IMR-90 (cell line): Measurements from ENCODE around the gene KDM6A. TPM values are rescaled to one million over a fixed set of nuclear protein-coding genes. Genes with fewer than 3 reads are reported as not detected.

Source experiments
- ATAC-seq: fragments of 200-7000 bp; cut with Tn5 transposase; 2 replicates; pipeline ENCODE4 v1.9.1; 2020; ENCODE audit warnings: low read depth, mild to moderate bottlenecking, moderate library complexity
- BruUV-seq: library from RNA; stranded (reverse); fragments of 400-500 nt; replicated peaks from 2 replicates; lab custom pipeline; 2021; lab: Mats Ljungman, UMichigan
- CTCF ChIA-PET: fragments of 300-600 bp; formaldehyde crosslinking; extraction: SDS; loops from one replicate; lab custom pipeline; 2021; ENCODE audit warnings: antibody characterized with exemption; lab: Yijun Ruan, JAX
- POLR2A ChIA-PET: fragments of 300-600 bp; sonication (Branson Sonifier 250); formaldehyde crosslinking; loops from one replicate; lab custom pipeline; 2022; ENCODE audit warnings: antibody characterized with exemption; ENCODE audit not compliant: unreplicated experiment; lab: Charles Lee
- DNase-seq: peaks from one replicate; pipeline ENCODE4 v3.0.0; 2013
- H2AFZ ChIP-seq: replicated peaks from 2 replicates; pipeline ENCODE3; 2013; ENCODE audit warnings: low read length, mild to moderate bottlenecking; ENCODE audit not compliant: poor library complexity
- H2AK5ac ChIP-seq: 2 replicates; pipeline ENCODE4 v1.6.1; 2013; ENCODE audit warnings: low read depth, low read length, inconsistent platforms
- H2AK9ac ChIP-seq: replicated peaks from 2 replicates; pipeline ENCODE3; 2013; ENCODE audit warnings: mild to moderate bottlenecking, low read depth, low read length, moderate library complexity; ENCODE audit not compliant: poor library complexity
- H2BK120ac ChIP-seq: 2 replicates; pipeline ENCODE4 v1.6.1; 2013; ENCODE audit warnings: low read depth, low read length, inconsistent platforms
- H2BK15ac ChIP-seq: 3 replicates; pipeline ENCODE4 v1.6.1; 2013; ENCODE audit warnings: low read depth, low read length, inconsistent platforms
- H2BK20ac ChIP-seq: 2 replicates; pipeline ENCODE4 v1.6.1; 2013; ENCODE audit warnings: low read depth, mild to moderate bottlenecking, inconsistent platforms, low read length, moderate library complexity
- H2BK5ac ChIP-seq: 2 replicates; pipeline ENCODE4 v1.6.1; 2013; ENCODE audit warnings: mild to moderate bottlenecking, low read depth, low read length, inconsistent platforms; ENCODE audit not compliant: poor library complexity, severe bottlenecking
- H3K14ac ChIP-seq: replicated peaks from 2 replicates; pipeline ENCODE4 v1.6.1; 2013; ENCODE audit warnings: low read depth, low read length, inconsistent platforms
- H3K18ac ChIP-seq: 2 replicates; pipeline ENCODE4 v1.6.1; 2013; ENCODE audit warnings: low read depth, low read length, control low read depth
- H3K23ac ChIP-seq: 2 replicates; pipeline ENCODE4 v1.6.1; 2013; ENCODE audit warnings: low read depth, low read length, inconsistent platforms
- H3K27ac ChIP-seq: 2 replicates; pipeline ENCODE4 v1.5.1; 2013; ENCODE audit warnings: mild to moderate bottlenecking, control low read depth, low read length; ENCODE audit not compliant: insufficient read depth
- H3K27me3 ChIP-seq: 2 replicates; pipeline ENCODE4 v1.6.1; 2013; ENCODE audit warnings: low read length; ENCODE audit not compliant: control insufficient read depth, insufficient read depth
- H3K36me3 ChIP-seq: 2 replicates; pipeline ENCODE4 v1.6.1; 2013; ENCODE audit warnings: low read length, mixed read lengths; ENCODE audit not compliant: control insufficient read depth, insufficient read depth
- H3K4ac ChIP-seq: 2 replicates; pipeline ENCODE4 v1.6.1; 2013; ENCODE audit warnings: low read depth, low read length, inconsistent platforms
- H3K4me1 ChIP-seq: 2 replicates; pipeline ENCODE4 v1.6.1; 2013; ENCODE audit warnings: low read length, mixed read lengths; ENCODE audit not compliant: control insufficient read depth, insufficient read depth
- H3K4me2 ChIP-seq: 2 replicates; pipeline ENCODE4 v1.6.1; 2013; ENCODE audit warnings: low read depth, mild to moderate bottlenecking, control low read depth, low read length, moderate library complexity
- H3K4me3 ChIP-seq: 2 replicates; pipeline ENCODE4 v1.5.1; 2013; ENCODE audit warnings: low read depth, mild to moderate bottlenecking, control low read depth, low read length, moderate library complexity; ENCODE audit not compliant: insufficient read depth
- H3K56ac ChIP-seq: 2 replicates; pipeline ENCODE4 v1.6.1; 2013; ENCODE audit warnings: low read length, inconsistent platforms; ENCODE audit not compliant: insufficient read depth; ENCODE audit errors: extremely low read depth
- H3K79me1 ChIP-seq, 2 experiments: 2 replicates each; pipeline ENCODE4 v1.6.1; 2013; ENCODE audit warnings: low read length in 2 of 2, inconsistent platforms in 1 of 2, low read depth in 1 of 2
- H3K9ac ChIP-seq: 2 replicates; pipeline ENCODE4 v1.6.1; 2013; ENCODE audit warnings: low read depth, low read length, control low read depth
- H3K9me1 ChIP-seq: 2 replicates; pipeline ENCODE4 v1.6.1; 2013; ENCODE audit warnings: low read length, inconsistent platforms; ENCODE audit not compliant: insufficient read depth
- H3K9me3 ChIP-seq: 2 replicates; pipeline ENCODE4 v1.6.1; 2013; ENCODE audit warnings: low read length; ENCODE audit not compliant: control insufficient read depth, insufficient read depth
- H4K20me1 ChIP-seq: 2 replicates; pipeline ENCODE4 v1.6.1; 2013; ENCODE audit warnings: low read length, inconsistent platforms; ENCODE audit not compliant: insufficient read depth
- H4K5ac ChIP-seq: 2 replicates; pipeline ENCODE4 v1.6.1; 2013; ENCODE audit warnings: mild to moderate bottlenecking, low read depth, low read length, control low read depth
- H4K8ac ChIP-seq, 2 experiments: 2 replicates each; pipeline ENCODE4 v1.6.1; 2013; ENCODE audit warnings: low read depth in 2 of 2, low read length in 2 of 2, control low read depth in 1 of 2, inconsistent platforms in 1 of 2
- H4K91ac ChIP-seq: 2 replicates; pipeline ENCODE4 v1.6.1; 2013; ENCODE audit warnings: low read depth, low read length, inconsistent platforms; ENCODE audit not compliant: insufficient read depth
- BHLHE40 ChIP-seq: fragments of 150-350 bp; IDR thresholded peaks from 2 replicates; pipeline ENCODE4 v1.6.1; 2016; ENCODE audit warnings: mild to moderate bottlenecking, low read depth, low read length
- CEBPB ChIP-seq: IDR thresholded peaks from 2 replicates; pipeline ENCODE4 v1.6.1; 2012; ENCODE audit warnings: low read depth, low read length, improper control_type of control experiment
- CHD1 ChIP-seq: IDR thresholded peaks from 2 replicates; pipeline ENCODE4 v1.6.1; 2012; ENCODE audit warnings: low read depth, low read length, improper control_type of control experiment
- FOS ChIP-seq: fragments of 150-350 bp; IDR thresholded peaks from 2 replicates; pipeline ENCODE4 v1.6.1; 2016; ENCODE audit warnings: low read depth, low read length
- MAFK ChIP-seq: IDR thresholded peaks from 2 replicates; pipeline ENCODE4 v1.6.1; 2012; ENCODE audit warnings: low read depth, low read length, improper control_type of control experiment
- MAZ ChIP-seq: IDR thresholded peaks from 2 replicates; pipeline ENCODE4 v1.6.1; 2012; ENCODE audit warnings: low read depth, mild to moderate bottlenecking, low read length, improper control_type of control experiment, moderate library complexity, borderline replicate concordance
- MXI1 ChIP-seq: IDR thresholded peaks from 2 replicates; pipeline ENCODE4 v1.6.1; 2012; ENCODE audit warnings: low read depth, mild to moderate bottlenecking, low read length, moderate library complexity, borderline replicate concordance
- NFE2L2 ChIP-seq: fragments of 150-350 bp; IDR thresholded peaks from 2 replicates; pipeline ENCODE4 v1.6.1; 2016; ENCODE audit warnings: low read depth, mild to moderate bottlenecking, low read length
- POLR2A ChIP-seq: IDR thresholded peaks from 2 replicates; pipeline ENCODE4 v1.6.1; 2012; ENCODE audit warnings: mild to moderate bottlenecking, low read depth, low read length
- RCOR1 ChIP-seq: IDR thresholded peaks from 2 replicates; pipeline ENCODE4 v1.6.1; 2012; ENCODE audit warnings: mild to moderate bottlenecking, low read length, improper control_type of control experiment; ENCODE audit not compliant: insufficient replicate concordance
- RFX5 ChIP-seq: IDR thresholded peaks from 2 replicates; pipeline ENCODE4 v1.8.0; 2012; ENCODE audit warnings: low read depth, mild to moderate bottlenecking, low read length, moderate library complexity
- SMC3 ChIP-seq: fragments of 150-350 bp; IDR thresholded peaks from 2 replicates; pipeline ENCODE4 v1.6.1; 2016; ENCODE audit warnings: low read depth, mild to moderate bottlenecking, antibody characterized with exemption, low read length, moderate library complexity
- WGBS, 2 experiments: methylation state at CpG; one replicate each; pipeline versions ENCODE4 v1.1.5 to v1.1.7; 2013; ENCODE audit warnings: missing lambda C conversion rate in 2 of 2; ENCODE audit not compliant: insufficient read length in 1 of 2; ENCODE audit errors: extremely low coverage in 2 of 2; 5-methylcytosine and 5-hydroxymethylcytosine counted together
- dilution Hi-C: fragments of 300-500 bp; cut with HindIII; formaldehyde crosslinking; loops from one replicate; pipeline ENCODE4 v1.14.3; 2018; ENCODE audit warnings: low sequenced_read_pairs; ENCODE audit not compliant: unreplicated experiment
- in situ Hi-C: fragments of 300-500 bp; cut with MboI; formaldehyde crosslinking; loops from 3 replicates; pipeline ENCODE4 v1.14.3; 2019; ENCODE audit warnings: low sequenced_read_pairs, inconsistent platforms, mixed read lengths
- intact Hi-C: fragments of 100-400 bp; cut with micrococcal nuclease; formaldehyde crosslinking; loops from 2 replicates; pipeline ENCODE4 v1.10.0; 2022
- polyA plus RNA-seq, 3 experiments: library from polyadenylated mRNA; depleted of rRNA; stranded (reverse); fragments of >200 nt; gene quantifications; 2 replicates each; pipeline ENCODE4 v1.2.3, GENCODE V29; 2012; ENCODE audit warnings: low replicate concordance in 1 of 3
- total RNA-seq: library from RNA; depleted of rRNA; stranded (reverse); fragments of >200 nt; gene quantifications from 2 replicates; pipeline ENCODE4 v1.2.3, GENCODE V29; 2012
- TF ChIP-seq, protein P1 (sequence below): fragments of 150-350 bp; IDR thresholded peaks from 2 replicates; pipeline ENCODE4 v1.6.1; 2016; ENCODE audit warnings: low read depth, mild to moderate bottlenecking, low read length, moderate library complexity, borderline replicate concordance
- TF ChIP-seq, protein P2 (sequence below): fragments of 150-350 bp; IDR thresholded peaks from 2 replicates; pipeline ENCODE4 v1.6.1; 2017; ENCODE audit warnings: mild to moderate bottlenecking, antibody characterized with exemption, low read length, low read depth
- TF ChIP-seq, protein P3 (sequence below): conservative IDR thresholded peaks from 2 replicates; pipeline ENCODE4 v1.5.1; 2012; ENCODE audit warnings: mild to moderate bottlenecking, low read depth, low read length, improper control_type of control experiment

The KDM6A gene
- total and polyA plus RNA-seq, 2 of the 4 experiments (the other 2 are of a cell fraction) = 11.7 to 24.9 TPM

DNA sequence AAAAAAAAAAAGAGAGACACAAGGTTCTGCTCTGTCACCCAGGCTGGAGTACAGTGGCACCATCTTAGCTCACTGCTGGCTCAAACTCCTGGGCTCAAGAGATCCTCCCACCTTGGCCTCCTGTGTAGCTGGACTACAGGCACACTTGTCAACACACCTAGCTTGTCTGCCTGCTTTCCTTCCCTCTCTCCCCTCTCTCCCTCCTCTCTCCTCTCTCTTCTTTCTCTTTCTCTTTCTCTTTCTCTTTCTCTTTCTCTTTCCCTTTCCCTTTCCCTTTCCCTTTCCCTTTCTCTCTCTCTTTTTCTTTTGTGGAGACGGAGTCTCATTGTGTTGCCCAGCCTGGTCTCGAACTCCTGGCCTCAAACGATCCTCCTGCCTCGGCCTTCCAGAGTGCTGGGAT is 195.6 kb downstream of the KDM6A start:
- Histone ChIP-seq H3K4ac (no peak overlapping the region), H3K14ac (no peak overlapping the region), H3K56ac (no peak overlapping the region), H3K27ac (no peak overlapping the region), H2BK5ac (no peak overlapping the region), H3K4me2 (no peak overlapping the region; the same call in 1 of the 2 replicates), H3K18ac (no peak overlapping the region), H3K4me3 (no peak overlapping the region), H3K9me1 (no peaks in the 10 kb centered on the region; the same call in 1 of the 2 replicates), H4K20me1 (0 out of 2 replicates have a peak, but pooled peaks cover 6% of the 10 kb centered on the region), H3K23ac (no peak overlapping the region), H2BK15ac (no peak overlapping the region), H3K79me1 (peaks cover 6 to 17% of the 10 kb centered on the region in 2 experiments; a peak in 3 of 4 replicates), H3K9me3 (no peaks in the 10 kb centered on the region), H2BK20ac (no peak overlapping the region), H2AK5ac (peak overlapping the region; percentile 15; the same call in 1 of the 2 replicates), H2BK120ac (no peak overlapping the region), H3K36me3 (peaks cover 19% of the 10 kb centered on the region), H3K9ac (no peak overlapping the region), H3K4me1 (no peaks in the 10 kb centered on the region), H4K91ac (no peak overlapping the region), H4K5ac (no peak overlapping the region), H4K8ac (no peak overlapping the region; a peak in 1 of 4 replicates), H3K27me3 (no peaks in the 10 kb centered on the region), H2AK9ac (no peak overlapping the region), H2AFZ (no peak overlapping the region)
- TF ChIP-seq MAZ (no peak), BHLHE40 (no peak), CHD1 (no peak), CEBPB (no peak), FOS (no peak), RCOR1 (no peak), MAFK (no peak), POLR2A (no peak), MXI1 (no peak), RFX5 (no peak), SMC3 (no peak), NFE2L2 (no peak)
- TF ChIP-seq, protein P1, sequence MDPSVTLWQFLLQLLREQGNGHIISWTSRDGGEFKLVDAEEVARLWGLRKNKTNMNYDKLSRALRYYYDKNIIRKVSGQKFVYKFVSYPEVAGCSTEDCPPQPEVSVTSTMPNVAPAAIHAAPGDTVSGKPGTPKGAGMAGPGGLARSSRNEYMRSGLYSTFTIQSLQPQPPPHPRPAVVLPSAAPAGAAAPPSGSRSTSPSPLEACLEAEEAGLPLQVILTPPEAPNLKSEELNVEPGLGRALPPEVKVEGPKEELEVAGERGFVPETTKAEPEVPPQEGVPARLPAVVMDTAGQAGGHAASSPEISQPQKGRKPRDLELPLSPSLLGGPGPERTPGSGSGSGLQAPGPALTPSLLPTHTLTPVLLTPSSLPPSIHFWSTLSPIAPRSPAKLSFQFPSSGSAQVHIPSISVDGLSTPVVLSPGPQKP = no peak
- TF ChIP-seq, protein P2, sequence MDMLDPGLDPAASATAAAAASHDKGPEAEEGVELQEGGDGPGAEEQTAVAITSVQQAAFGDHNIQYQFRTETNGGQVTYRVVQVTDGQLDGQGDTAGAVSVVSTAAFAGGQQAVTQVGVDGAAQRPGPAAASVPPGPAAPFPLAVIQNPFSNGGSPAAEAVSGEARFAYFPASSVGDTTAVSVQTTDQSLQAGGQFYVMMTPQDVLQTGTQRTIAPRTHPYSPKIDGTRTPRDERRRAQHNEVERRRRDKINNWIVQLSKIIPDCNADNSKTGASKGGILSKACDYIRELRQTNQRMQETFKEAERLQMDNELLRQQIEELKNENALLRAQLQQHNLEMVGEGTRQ = no peak
- TF ChIP-seq, protein P3, sequence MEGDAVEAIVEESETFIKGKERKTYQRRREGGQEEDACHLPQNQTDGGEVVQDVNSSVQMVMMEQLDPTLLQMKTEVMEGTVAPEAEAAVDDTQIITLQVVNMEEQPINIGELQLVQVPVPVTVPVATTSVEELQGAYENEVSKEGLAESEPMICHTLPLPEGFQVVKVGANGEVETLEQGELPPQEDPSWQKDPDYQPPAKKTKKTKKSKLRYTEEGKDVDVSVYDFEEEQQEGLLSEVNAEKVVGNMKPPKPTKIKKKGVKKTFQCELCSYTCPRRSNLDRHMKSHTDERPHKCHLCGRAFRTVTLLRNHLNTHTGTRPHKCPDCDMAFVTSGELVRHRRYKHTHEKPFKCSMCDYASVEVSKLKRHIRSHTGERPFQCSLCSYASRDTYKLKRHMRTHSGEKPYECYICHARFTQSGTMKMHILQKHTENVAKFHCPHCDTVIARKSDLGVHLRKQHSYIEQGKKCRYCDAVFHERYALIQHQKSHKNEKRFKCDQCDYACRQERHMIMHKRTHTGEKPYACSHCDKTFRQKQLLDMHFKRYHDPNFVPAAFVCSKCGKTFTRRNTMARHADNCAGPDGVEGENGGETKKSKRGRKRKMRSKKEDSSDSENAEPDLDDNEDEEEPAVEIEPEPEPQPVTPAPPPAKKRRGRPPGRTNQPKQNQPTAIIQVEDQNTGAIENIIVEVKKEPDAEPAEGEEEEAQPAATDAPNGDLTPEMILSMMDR = no peak
- in situ Hi-C loops (loop anchor here (10.0 to 25.0 kb wide), 3 partner anchors 56 to 1106 kb away; partner anchors contain the start of gene NDP), intact Hi-C loops (no loop called here), dilution Hi-C loops (no loop called here)
- CTCF ChIA-PET = interaction anchor here (0.6 to 1.0 kb wide), 3 partner anchors 32 to 164 kb away, joined by 3 to 6 read pairs (median 3); no protein-coding TSS in a partner anchor
- no TSS peak for BruUV-seq
- POLR2A ChIA-PET = interaction anchor here (0.6 to 0.7 kb wide), 2 partner anchors 17 to 196 kb away, joined by 3 to 9 read pairs; no protein-coding TSS in a partner anchor
- WGBS, 2 experiments = no CpG with 5 or more reads among the region's 4 CpGs
- DNase-seq (no peak), ATAC-seq (no peak)
